Natural killer cell (primary cell): Measurements from ENCODE around the gene TPRX2. TPM values are rescaled to one million over a fixed set of nuclear protein-coding genes. Genes with fewer than 3 reads are reported as not detected.
"Not testable (repeated sequence)": the region's sequence is repeated elsewhere in the genome, so short reads cannot be mapped to it uniquely, and the experiment has no call there.

Experiments used
- ATAC-seq, 3 donors: fragments of 150-1000 bp in 2 of 3; fragments of 200-7000 bp in 1 of 3; cut with Tn5 transposase; 1 replicate in 1 of 3; 2 replicates in 2 of 3; pipeline ENCODE4 v1.10.0; 2021; ENCODE audit warnings: mild to moderate bottlenecking in 2 of 3, moderate library complexity in 2 of 3
- DNase-seq, 2 donors: peaks; one replicate each; pipeline versions ENCODE4 v3.0.0 to v3.0.0-alpha.2; 2013 to 2021; ENCODE audit warnings: mixed read lengths in 1 of 2
- H3K27ac ChIP-seq: one replicate; pipeline ENCODE4 v1.5.1; 2013; ENCODE audit warnings: mild to moderate bottlenecking, low read length
- H3K27me3 ChIP-seq: one replicate; pipeline ENCODE4 v1.6.1; 2013; ENCODE audit warnings: low read length; ENCODE audit not compliant: control insufficient read depth, insufficient read depth
- H3K36me3 ChIP-seq: one replicate; pipeline ENCODE4 v1.6.1; 2013; ENCODE audit warnings: low read length; ENCODE audit not compliant: control insufficient read depth, insufficient read depth
- H3K4me1 ChIP-seq: one replicate; pipeline ENCODE4 v1.6.1; 2013; ENCODE audit warnings: low read length; ENCODE audit not compliant: control insufficient read depth, insufficient read depth
- H3K4me3 ChIP-seq: one replicate; pipeline ENCODE4 v1.5.1; 2013; ENCODE audit warnings: low read length
- H3K9me3 ChIP-seq: one replicate; pipeline ENCODE4 v1.6.1; 2013; ENCODE audit warnings: low read length; ENCODE audit not compliant: control insufficient read depth, insufficient read depth
- H3K27ac Mint-ChIP-seq, 2 donors: one replicate each; pipeline ENCODE4 v1.8.0; 2022; ENCODE audit warnings: mild to moderate bottlenecking in 2 of 2, mixed read lengths in 2 of 2, moderate library complexity in 1 of 2
- H3K27me3 Mint-ChIP-seq, 2 donors: one replicate each; pipeline ENCODE4 v1.8.0; 2022; ENCODE audit warnings: low read depth in 2 of 2, mixed read lengths in 2 of 2
- H3K36me3 Mint-ChIP-seq: one replicate; pipeline ENCODE4 v1.8.0; 2022; ENCODE audit warnings: mixed read lengths
- H3K4me1 Mint-ChIP-seq, 2 donors: one replicate each; pipeline ENCODE4 v1.8.0; 2022; ENCODE audit warnings: mixed read lengths in 2 of 2
- H3K4me3 Mint-ChIP-seq: one replicate; pipeline ENCODE4 v1.8.0; 2022; ENCODE audit warnings: mild to moderate bottlenecking, moderate library complexity, mixed read lengths
- H3K9me3 Mint-ChIP-seq, 2 donors: one replicate each; pipeline ENCODE4 v1.8.0; 2022; ENCODE audit warnings: mixed read lengths in 2 of 2
- WGBS: methylation state at CpG from one replicate; pipeline ENCODE4 v1.1.7; 2013; ENCODE audit warnings: missing lambda C conversion rate; ENCODE audit not compliant: insufficient coverage; 5-methylcytosine and 5-hydroxymethylcytosine counted together
- intact Hi-C: fragments of 100-400 bp; cut with micrococcal nuclease; formaldehyde crosslinking; loops from one replicate; pipeline ENCODE4 v1.14.2; 2022
- total RNA-seq, 4 donors: library from RNA; stranded (reverse); fragments of 120-200 nt in 1 of 4; gene quantifications; one replicate each; pipeline versions ENCODE4 v1.2.3 to v1.2.4, GENCODE V29; 2013 to 2022
- TF ChIP-seq, protein P1 (sequence below): fragments of 200-600 bp; IDR thresholded peaks from one replicate; pipeline ENCODE4 v1.8.0; 2022; ENCODE audit warnings: antibody characterized with exemption

TPRX2 gene
- total RNA-seq, 3 donors from 2014 or later (not counting 1 experiment from before 2014, with no cell fraction given) = not detected

DNA sequence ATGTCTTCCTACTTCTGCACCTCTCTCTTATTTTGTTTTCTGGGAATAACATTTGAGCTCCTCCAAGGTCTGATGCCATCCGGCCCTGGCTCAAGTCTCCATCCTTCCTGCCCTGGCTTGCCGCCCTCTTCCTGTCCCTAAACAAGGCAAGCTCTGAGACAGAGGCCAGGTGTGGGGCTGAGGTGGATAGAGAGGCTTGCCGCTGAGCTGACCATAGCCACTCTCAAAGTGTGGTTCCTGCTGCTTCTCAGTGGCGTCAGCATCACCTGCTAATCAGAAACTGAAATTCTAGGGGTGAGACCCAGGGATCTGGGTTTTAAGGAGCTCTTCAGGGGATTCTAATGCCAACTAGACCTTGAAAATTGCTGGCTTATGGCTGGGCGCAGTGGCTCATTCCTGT lies 6.0 kb upstream of the TPRX2 start:
- H3K27ac Mint-ChIP-seq = no peak overlapping the region
- ATAC-seq (no peak), DNase-seq (no peak)
- no peak overlapping the region for H3K4me3 Mint-ChIP-seq
- WGBS = 76% methylated on average over 5 of the region's 5 CpGs
- TF ChIP-seq, protein P1, sequence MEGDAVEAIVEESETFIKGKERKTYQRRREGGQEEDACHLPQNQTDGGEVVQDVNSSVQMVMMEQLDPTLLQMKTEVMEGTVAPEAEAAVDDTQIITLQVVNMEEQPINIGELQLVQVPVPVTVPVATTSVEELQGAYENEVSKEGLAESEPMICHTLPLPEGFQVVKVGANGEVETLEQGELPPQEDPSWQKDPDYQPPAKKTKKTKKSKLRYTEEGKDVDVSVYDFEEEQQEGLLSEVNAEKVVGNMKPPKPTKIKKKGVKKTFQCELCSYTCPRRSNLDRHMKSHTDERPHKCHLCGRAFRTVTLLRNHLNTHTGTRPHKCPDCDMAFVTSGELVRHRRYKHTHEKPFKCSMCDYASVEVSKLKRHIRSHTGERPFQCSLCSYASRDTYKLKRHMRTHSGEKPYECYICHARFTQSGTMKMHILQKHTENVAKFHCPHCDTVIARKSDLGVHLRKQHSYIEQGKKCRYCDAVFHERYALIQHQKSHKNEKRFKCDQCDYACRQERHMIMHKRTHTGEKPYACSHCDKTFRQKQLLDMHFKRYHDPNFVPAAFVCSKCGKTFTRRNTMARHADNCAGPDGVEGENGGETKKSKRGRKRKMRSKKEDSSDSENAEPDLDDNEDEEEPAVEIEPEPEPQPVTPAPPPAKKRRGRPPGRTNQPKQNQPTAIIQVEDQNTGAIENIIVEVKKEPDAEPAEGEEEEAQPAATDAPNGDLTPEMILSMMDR = no peak
- intact Hi-C loops = no loop called here
- peaks cover 8 to 12% of the 10 kb centered on the region in 2 donors for H3K4me1 Mint-ChIP-seq
- no peaks in the 10 kb centered on the region for H3K36me3 ChIP-seq
- peaks cover 7% of the 10 kb centered on the region for H3K4me1 ChIP-seq
- no peaks in the 10 kb centered on the region for H3K9me3 ChIP-seq
- no peak overlapping the region for H3K27ac ChIP-seq
- H3K9me3 Mint-ChIP-seq = no peaks in the 10 kb centered on the region
- H3K4me3 ChIP-seq = no peak overlapping the region
- no peaks in the 10 kb centered on the region for H3K36me3 Mint-ChIP-seq
- H3K27me3 Mint-ChIP-seq = peaks cover 28 to 60% of the 10 kb centered on the region in 2 donors
- peaks cover 10% of the 10 kb centered on the region for H3K27me3 ChIP-seq

DNA sequence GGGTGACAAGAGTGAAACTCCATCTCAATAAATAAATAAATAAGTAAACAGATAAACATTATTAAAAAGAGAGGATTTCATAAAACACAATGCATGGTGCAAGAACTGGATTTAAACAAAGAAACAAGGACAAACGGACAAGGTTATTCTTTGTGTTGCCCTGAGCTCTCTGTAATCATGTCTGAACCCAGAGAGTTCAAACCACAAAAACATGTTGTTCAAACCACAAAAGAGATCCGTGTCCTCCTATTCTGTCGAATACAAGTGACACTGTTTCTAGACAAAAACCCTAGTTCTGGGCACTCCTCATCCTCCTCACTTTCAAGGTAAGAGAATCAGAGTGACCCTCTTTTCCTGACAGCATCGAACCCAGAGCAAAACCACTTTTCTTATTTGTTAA lies 4.6 kb upstream of the TPRX2 start:
- no peaks in the 10 kb centered on the region for H3K9me3 Mint-ChIP-seq
- no peak for ATAC-seq
- Histone ChIP-seq H3K4me3 (no peak overlapping the region), H3K9me3 (no peaks in the 10 kb centered on the region), H3K4me1 (no peaks in the 10 kb centered on the region), H3K36me3 (no peaks in the 10 kb centered on the region), H3K27me3 (peaks cover 2% of the 10 kb centered on the region), H3K27ac (no peak overlapping the region)
- no peak overlapping the region for H3K4me3 Mint-ChIP-seq
- intact Hi-C loops = no loop called here
- peaks cover 18 to 45% of the 10 kb centered on the region in 2 donors for H3K27me3 Mint-ChIP-seq
- H3K4me1 Mint-ChIP-seq = peaks cover 3 to 4% of the 10 kb centered on the region in 2 donors
- no peak for DNase-seq
- no peak overlapping the region for H3K27ac Mint-ChIP-seq
- TF ChIP-seq, protein P1 = no peak
- 13% methylated on average over 4 of the region's 4 CpGs for WGBS
- H3K36me3 Mint-ChIP-seq = no peaks in the 10 kb centered on the region

DNA sequence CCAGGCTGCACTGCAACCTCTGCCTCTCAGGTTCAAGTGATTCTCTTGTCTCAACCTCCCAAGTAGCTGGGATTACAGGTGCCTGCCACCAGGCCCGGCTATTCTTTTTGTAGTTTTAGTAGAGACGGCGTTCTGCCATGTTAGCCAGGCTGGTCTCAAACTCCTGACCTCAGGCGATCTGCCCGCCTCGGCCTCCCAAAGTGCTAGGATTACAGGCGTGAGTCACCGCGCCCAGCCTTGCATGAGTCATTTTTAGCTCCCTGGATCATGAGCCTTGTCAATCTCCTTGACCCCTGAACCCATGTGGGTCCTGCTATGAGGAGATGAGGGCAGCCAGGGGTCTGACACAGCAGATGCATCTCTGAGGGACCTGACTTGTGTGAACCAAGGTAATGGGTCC lies 804 bp upstream of the TPRX2 start:
- H3K4me3 Mint-ChIP-seq = not testable (repeated sequence)

DNA sequence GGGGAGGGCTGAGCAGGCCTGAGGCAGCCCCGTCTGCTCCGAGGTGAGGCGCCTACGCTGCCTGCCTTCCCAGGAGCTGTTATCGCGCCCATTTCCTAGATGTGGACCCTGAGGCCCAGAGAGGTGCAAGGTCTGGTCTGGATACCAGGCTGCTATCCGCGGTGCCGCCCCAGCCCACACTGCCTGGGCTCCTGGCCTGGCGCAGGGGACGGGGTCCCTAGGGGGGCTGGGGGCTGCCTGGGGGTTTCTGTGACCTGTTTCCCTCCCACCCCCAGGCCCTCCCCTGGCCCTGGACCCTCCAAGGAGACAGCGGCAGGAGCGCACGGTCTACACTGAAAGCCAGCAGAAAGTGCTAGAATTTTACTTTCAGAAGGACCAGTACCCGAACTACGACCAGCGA lies 803 bp downstream of the TPRX2 start:
- ATAC-seq, DNase-seq, H3K27ac ChIP-seq, H3K9me3 ChIP-seq, H3K36me3 Mint-ChIP-seq, H3K36me3 ChIP-seq, H3K4me3 Mint-ChIP-seq, H3K4me1 ChIP-seq, H3K27me3 ChIP-seq, H3K27ac Mint-ChIP-seq, H3K4me1 Mint-ChIP-seq, H3K9me3 Mint-ChIP-seq, intact Hi-C loops, H3K4me3 ChIP-seq: not testable (repeated sequence)
- peaks cover 8 to 22% of the 10 kb centered on the region in 2 donors for H3K27me3 Mint-ChIP-seq
- 91% methylated on average over 11 of the region's 17 CpGs for WGBS

More for the DNA sequence above, 804 bp upstream of the TPRX2 start:
- ATAC-seq, H3K27me3 ChIP-seq, intact Hi-C loops, H3K9me3 Mint-ChIP-seq, H3K27ac Mint-ChIP-seq, DNase-seq, H3K27ac ChIP-seq, H3K9me3 ChIP-seq, H3K4me3 ChIP-seq, H3K36me3 Mint-ChIP-seq, H3K4me1 Mint-ChIP-seq, H3K36me3 ChIP-seq, H3K4me1 ChIP-seq: not testable (repeated sequence)
- H3K27me3 Mint-ChIP-seq = peaks cover 7 to 28% of the 10 kb centered on the region in 2 donors
- WGBS = 92% methylated on average over 9 of the region's 9 CpGs
